Testis (tissue), 3 donors: ENCODE measurements around the gene SYCP2. TPM values are rescaled to one million over a fixed set of nuclear protein-coding genes. Genes with fewer than 3 reads are reported as not detected.
"Not testable (repeated sequence)": the region's sequence is repeated elsewhere in the genome, so short reads cannot be mapped to it uniquely, and the experiment has no call there.

ENCODE experiments used
- DNase-seq: peaks from one replicate; pipeline ENCODE4 v3.0.0-alpha.2; 2019
- H3K27ac ChIP-seq, 2 donors: fragments of 200-600 bp; sonication (generic); one replicate each; pipeline ENCODE4 v1.5.1; 2019
- H3K27me3 ChIP-seq: fragments of 200-600 bp; sonication (generic); one replicate; pipeline ENCODE4 v1.5.1; 2019
- H3K36me3 ChIP-seq: fragments of 200-600 bp; sonication (generic); one replicate; pipeline ENCODE4 v1.5.1; 2017; ENCODE audit warnings: low read depth; ENCODE audit errors: missing control alignments
- H3K4me1 ChIP-seq: fragments of 200-600 bp; sonication (generic); one replicate; pipeline ENCODE4 v1.5.1; 2019
- H3K4me3 ChIP-seq, 2 donors: fragments of 200-600 bp; sonication (generic); one replicate each; pipeline ENCODE4 v1.5.1; 2017 to 2019
- H3K9me3 ChIP-seq: fragments of 200-600 bp; sonication (generic); one replicate; pipeline ENCODE4 v1.5.1; 2017
- CTCF ChIP-seq, 3 experiments: fragments of 450-650 bp in 2 of 3; fragments of 200-600 bp in 1 of 3; sonication (generic) in 1 of 3; IDR thresholded peaks; one replicate each; pipeline ENCODE4 v1.5.1; 2016 to 2019; ENCODE audit warnings: antibody characterized with exemption in 3 of 3, mild to moderate bottlenecking in 2 of 3, moderate library complexity in 1 of 3
- POLR2A ChIP-seq: fragments of 450-650 bp; IDR thresholded peaks from one replicate; pipeline ENCODE4 v1.6.1; 2017; ENCODE audit warnings: antibody characterized with exemption, mild to moderate bottlenecking, moderate library complexity
- WGBS, 2 donors: methylation state at CpG; one replicate each; pipeline ENCODE4 v1.1.5; 2018; 5-methylcytosine and 5-hydroxymethylcytosine counted together
- intact Hi-C: fragments of 100-400 bp; cut with DNase I; formaldehyde crosslinking; loops from one replicate; pipeline ENCODE4 v1.15.1; 2023; ENCODE audit warnings: low total_unique reads
- polyA plus RNA-seq: library from polyadenylated mRNA; stranded (reverse); fragments of 350-450 nt; fragmentation: Illumina TruSeq; extraction: RNeasy Lipid Tissue Mini Kit (QIAGEN cat#74804); gene quantifications from one replicate; pipeline ENCODE4 v1.2.3, GENCODE V29; 2014; ENCODE audit warnings: low read depth, low replicate concordance; ENCODE audit not compliant: insufficient read depth
- total RNA-seq, 2 donors: library from RNA; depleted of rRNA; stranded (reverse); fragments of >200 nt; gene quantifications; one replicate each; pipeline ENCODE4 v1.2.3, GENCODE V29; 2016

The SYCP2 gene
- total and polyA plus RNA-seq, 3 donors from 2014 or later, result 18.8 to 55.8 (median 23.8) TPM

DNA sequence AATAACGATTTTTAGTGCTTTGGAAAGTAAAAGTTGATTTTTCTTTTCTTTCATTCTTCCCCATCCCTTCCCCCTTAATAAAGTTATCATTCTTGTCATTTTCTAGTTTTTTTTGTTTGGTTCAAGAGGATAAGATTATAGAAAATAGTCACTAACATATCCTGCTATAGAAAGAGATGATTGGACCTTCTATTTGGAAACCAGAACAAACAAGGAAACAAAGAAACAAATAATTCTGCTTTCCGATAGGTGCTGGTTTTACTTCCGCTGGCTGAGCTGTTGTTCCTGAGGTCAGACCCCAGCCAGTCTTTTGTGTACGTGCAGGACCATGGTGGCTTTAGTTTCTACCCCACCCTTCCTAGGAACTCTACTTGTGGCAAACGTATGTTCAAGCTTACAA lies 24.7 kb upstream of the SYCP2 start, which contains the start of gene CDH26:
Gene CDH26 (plus strand): TSS at position 301 of the 400 bp plus-strand sequence. CDS start 304 bp downstream, outside the sequence.
- Histone ChIP-seq H3K27ac (no peak within 1 kb of the TSS), H3K36me3 (no peaks in the 10 kb centered on the region), H3K4me1 (no peaks in the 10 kb centered on the region), H3K27me3 (no peaks in the 10 kb centered on the region), H3K9me3 (no peaks in the 10 kb centered on the region), H3K4me3 (no peak within 1 kb of the TSS)
- TF ChIP-seq POLR2A (no peak), CTCF (IDR thresholded peaks at IDR 0.05) (no peak)
- intact Hi-C loops, result no loop called here
- no peak for DNase-seq
- WGBS, 2 donors, result 89 to 91% methylated on average over 5 of the region's 5 CpGs

DNA sequence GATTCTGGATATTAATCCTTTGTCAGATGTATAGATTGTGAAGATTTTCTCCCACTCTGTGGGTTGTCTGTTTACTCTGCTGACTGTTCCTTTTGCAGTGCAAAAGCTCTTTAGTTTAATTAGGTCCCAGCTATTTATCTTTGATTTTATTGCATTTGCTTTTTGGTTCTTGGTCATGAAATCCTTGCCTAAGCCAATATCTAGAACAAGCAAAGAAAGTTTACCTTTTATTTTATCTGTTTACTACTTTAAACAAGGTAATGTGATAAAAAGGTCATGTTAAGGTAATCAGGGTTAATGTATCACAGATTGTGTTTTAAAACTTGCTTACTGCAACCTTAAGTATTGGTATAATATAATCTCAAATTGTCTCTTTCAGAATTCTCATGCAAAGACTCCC lies 24.1 kb upstream of the SYCP2 start:
- H3K4me1 ChIP-seq, H3K27ac ChIP-seq, intact Hi-C loops, H3K27me3 ChIP-seq, H3K36me3 ChIP-seq, H3K9me3 ChIP-seq, DNase-seq, H3K4me3 ChIP-seq: not testable (repeated sequence)

GRCh38 chr20:59955131-59955796 lies 21.8 kb upstream of the SYCP2 start:
- H3K9me3 ChIP-seq, result no peaks in the 10 kb centered on the region
- intact Hi-C loops, result no loop called here
- WGBS, 2 donors, result 85 to 87% methylated on average over 8 of the region's 8 CpGs
- TF ChIP-seq CTCF (IDR thresholded peaks at IDR 0.05) (peak in 1 of 3 experiments; percentile 19), POLR2A (no peak)
- no peak overlapping the region for H3K4me3 ChIP-seq
- H3K27ac ChIP-seq, result no peak overlapping the region
- no peaks in the 10 kb centered on the region for H3K27me3 ChIP-seq
- H3K4me1 ChIP-seq, result no peaks in the 10 kb centered on the region
- DNase-seq, result no peak
- no peaks in the 10 kb centered on the region for H3K36me3 ChIP-seq

DNA sequence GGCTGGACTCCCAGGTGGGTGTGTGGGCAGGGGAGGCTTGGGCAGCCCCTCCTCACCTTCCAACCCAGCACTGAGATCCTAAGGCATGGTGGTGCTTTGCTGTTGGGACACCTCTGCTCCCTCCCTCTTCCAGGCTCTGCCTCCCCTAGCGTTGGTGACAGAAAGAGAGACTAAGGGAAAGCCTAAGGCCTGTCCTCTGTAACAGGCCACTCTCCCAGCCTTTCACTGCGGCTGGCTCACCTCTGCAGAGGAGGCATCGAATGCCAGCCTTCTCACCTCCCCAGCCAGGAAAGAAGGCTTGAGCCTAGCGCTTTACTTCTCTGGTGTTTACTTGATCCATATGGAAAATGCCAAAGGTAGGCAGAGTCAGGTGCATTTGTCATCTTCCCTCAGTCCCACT lies 21.3 kb upstream of the SYCP2 start:
- TF ChIP-seq POLR2A (no peak), CTCF (IDR thresholded peaks at IDR 0.05) (no peak)
- H3K27me3 ChIP-seq, result no peaks in the 10 kb centered on the region
- DNase-seq, result no peak
- H3K36me3 ChIP-seq, result no peaks in the 10 kb centered on the region
- H3K9me3 ChIP-seq, result no peaks in the 10 kb centered on the region
- no peak overlapping the region for H3K27ac ChIP-seq
- H3K4me1 ChIP-seq, result no peaks in the 10 kb centered on the region
- 90 to 97% methylated on average over 4 of the region's 4 CpGs for WGBS, 2 donors
- no peak overlapping the region for H3K4me3 ChIP-seq
- intact Hi-C loops, result no loop called here

DNA sequence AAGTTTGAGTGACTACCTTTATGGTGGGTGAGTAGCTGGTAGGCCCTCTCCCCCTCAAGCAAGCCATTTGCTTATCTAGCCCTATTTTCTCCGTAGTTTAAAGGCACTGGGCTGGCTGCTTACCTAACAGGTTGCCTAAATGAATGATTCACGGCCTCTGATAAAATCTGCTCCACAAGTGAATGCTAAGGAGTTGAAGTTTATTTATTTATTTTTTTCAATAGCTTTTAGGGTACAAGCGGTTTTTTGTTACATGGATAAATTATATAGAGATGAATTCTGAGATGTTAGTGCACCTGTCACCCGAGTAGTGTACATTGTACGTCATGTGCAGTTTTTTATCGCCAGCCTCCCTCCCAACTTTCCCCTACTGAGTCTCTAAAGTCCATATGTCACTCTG lies 16.5 kb upstream of the SYCP2 start:
- no peak overlapping the region for H3K27ac ChIP-seq
- WGBS, 2 donors, result 92 to 93% methylated on average over 6 of the region's 6 CpGs
- intact Hi-C loops, result no loop called here
- TF ChIP-seq CTCF (IDR thresholded peaks at IDR 0.05), result no peak
- no peak for TF ChIP-seq POLR2A
- no peaks in the 10 kb centered on the region for H3K27me3 ChIP-seq
- H3K4me3 ChIP-seq, result no peak overlapping the region
- H3K9me3 ChIP-seq, result no peaks in the 10 kb centered on the region
- peaks cover 10% of the 10 kb centered on the region for H3K4me1 ChIP-seq
- DNase-seq, result no peak
- H3K36me3 ChIP-seq, result no peaks in the 10 kb centered on the region
